Measurements from ENCODE around the gene PUM1. TPM values are rescaled to one million over a fixed set of nuclear protein-coding genes. Genes with fewer than 3 reads are reported as not detected.
"Not testable (repeated sequence)": the region's sequence is repeated elsewhere in the genome, so short reads cannot be mapped to it uniquely, and the experiment has no call there.

Gene PUM1
- total RNA-seq, 1 donor from 2014 or later = 143 TPM

- no peak overlapping the region for H3K9ac ChIP-seq (ENCODE audit: low read length)
- H3K4me1 Mint-ChIP-seq (ENCODE audit: low read depth, unreplicated experiment) = peaks cover 10% of the 10 kb centered on the region
- TF ChIP-seq CTCF (IDR thresholded peaks at IDR 0.05; ENCODE audit: insufficient read depth, low read depth, low read length) (no peak), EZH2 (IDR thresholded peaks at IDR 0.05; ENCODE audit: insufficient read depth, low read length) (no peak)
- peaks cover 20% of the 10 kb centered on the region for H3K4me1 ChIP-seq (ENCODE audit: insufficient read depth, low read length)
- H2AFZ ChIP-seq (ENCODE audit: low read depth, low read length) = no peak overlapping the region
- no peaks in the 10 kb centered on the region for H3K79me2 ChIP-seq (ENCODE audit: insufficient read depth, low read length)
- H3K4me2 ChIP-seq (ENCODE audit: low read length) = no peak overlapping the region
- H3K9me3 ChIP-seq (ENCODE audit: insufficient read depth, low read depth, low read length) = no peaks in the 10 kb centered on the region
- FAIRE-seq (no peak), DNase-seq (ENCODE audit: low read depth) (no peak)
- no peak overlapping the region for H3K27ac Mint-ChIP-seq (ENCODE audit: unreplicated experiment)
- H3K36me3 ChIP-seq (ENCODE audit: insufficient read depth, low read length) = no peaks in the 10 kb centered on the region
- H3K36me3 Mint-ChIP-seq (ENCODE audit: low read depth, unreplicated experiment) = no peaks in the 10 kb centered on the region
- H3K27me3 ChIP-seq (ENCODE audit: insufficient read depth, low read length) = no peaks in the 10 kb centered on the region
- H3K27me3 Mint-ChIP-seq (ENCODE audit: low read depth, unreplicated experiment) = peaks cover 3% of the 10 kb centered on the region
- H4K20me1 ChIP-seq (ENCODE audit: insufficient read depth, low read length) = no peaks in the 10 kb centered on the region
- H3K9me3 Mint-ChIP-seq (ENCODE audit: unreplicated experiment) = no peaks in the 10 kb centered on the region
- no peak overlapping the region for H3K4me3 ChIP-seq (ENCODE audit: insufficient read depth, low read depth, low read length)
- no peak overlapping the region for H3K27ac ChIP-seq (ENCODE audit: low read depth, low read length)
- no peak overlapping the region for H3K4me3 Mint-ChIP-seq (ENCODE audit: unreplicated experiment)
Observed at GRCh38 chr1:31099293-31100032, 33.9 kb upstream of the PUM1 start.

- DNase-seq (ENCODE audit: low read depth) (no peak), FAIRE-seq (no peak)
- no peak for TF ChIP-seq EZH2 (IDR thresholded peaks at IDR 0.05; ENCODE audit: insufficient read depth, low read length)
- TF ChIP-seq CTCF (IDR thresholded peaks at IDR 0.05; ENCODE audit: insufficient read depth, low read depth, low read length) = no peak
- Histone ChIP-seq H3K9me3 (ENCODE audit: insufficient read depth, low read depth, low read length) (no peaks in the 10 kb centered on the region), H2AFZ (ENCODE audit: low read depth, low read length) (no peak overlapping the region), H3K27me3 (ENCODE audit: insufficient read depth, low read length) (no peaks in the 10 kb centered on the region), H3K79me2 (ENCODE audit: insufficient read depth, low read length) (no peaks in the 10 kb centered on the region), H3K4me2 (ENCODE audit: low read length) (no peak overlapping the region), H3K4me1 (ENCODE audit: insufficient read depth, low read length) (peaks cover 10% of the 10 kb centered on the region), H4K20me1 (ENCODE audit: insufficient read depth, low read length) (no peaks in the 10 kb centered on the region), H3K4me3 (ENCODE audit: insufficient read depth, low read depth, low read length) (no peak overlapping the region), H3K36me3 (ENCODE audit: insufficient read depth, low read length) (no peaks in the 10 kb centered on the region), H3K27ac (ENCODE audit: low read depth, low read length) (no peak overlapping the region), H3K9ac (ENCODE audit: low read length) (no peak overlapping the region)
- Mint-ChIP-seq H3K27me3 (ENCODE audit: low read depth, unreplicated experiment) (peaks cover 4% of the 10 kb centered on the region), H3K4me1 (ENCODE audit: low read depth, unreplicated experiment) (peaks cover 5% of the 10 kb centered on the region), H3K4me3 (ENCODE audit: unreplicated experiment) (no peak overlapping the region), H3K9me3 (ENCODE audit: unreplicated experiment) (no peaks in the 10 kb centered on the region), H3K27ac (ENCODE audit: unreplicated experiment) (no peak overlapping the region), H3K36me3 (ENCODE audit: low read depth, unreplicated experiment) (no peaks in the 10 kb centered on the region)
Observed at GRCh38 chr1:31095985-31096384, 30.5 kb upstream of the PUM1 start.

- FAIRE-seq (peak; percentile 17), DNase-seq (ENCODE audit: low read depth) (peak; percentile 75)
- no peaks in the 10 kb centered on the region for H3K9me3 ChIP-seq (ENCODE audit: insufficient read depth, low read depth, low read length)
- H3K4me2 ChIP-seq (ENCODE audit: low read length) = no peak overlapping the region
- peaks cover 4% of the 10 kb centered on the region for H3K27me3 Mint-ChIP-seq (ENCODE audit: low read depth, unreplicated experiment)
- H3K27ac ChIP-seq (ENCODE audit: low read depth, low read length) = no peak overlapping the region
- no peak for TF ChIP-seq CTCF (IDR thresholded peaks at IDR 0.05; ENCODE audit: insufficient read depth, low read depth, low read length)
- TF ChIP-seq EZH2 (IDR thresholded peaks at IDR 0.05; ENCODE audit: insufficient read depth, low read length) = no peak
- no peaks in the 10 kb centered on the region for H3K9me3 Mint-ChIP-seq (ENCODE audit: unreplicated experiment)
- H3K4me3 Mint-ChIP-seq (ENCODE audit: unreplicated experiment) = no peak overlapping the region
- no peak overlapping the region for H2AFZ ChIP-seq (ENCODE audit: low read depth, low read length)
- H3K36me3 Mint-ChIP-seq (ENCODE audit: low read depth, unreplicated experiment) = no peaks in the 10 kb centered on the region
- no peak overlapping the region for H3K9ac ChIP-seq (ENCODE audit: low read length)
- H3K36me3 ChIP-seq (ENCODE audit: insufficient read depth, low read length) = no peaks in the 10 kb centered on the region
- no peaks in the 10 kb centered on the region for H4K20me1 ChIP-seq (ENCODE audit: insufficient read depth, low read length)
- no peak overlapping the region for H3K27ac Mint-ChIP-seq (ENCODE audit: unreplicated experiment)
- no peaks in the 10 kb centered on the region for H3K4me1 Mint-ChIP-seq (ENCODE audit: low read depth, unreplicated experiment)
- H3K27me3 ChIP-seq (ENCODE audit: insufficient read depth, low read length) = no peaks in the 10 kb centered on the region
- H3K4me1 ChIP-seq (ENCODE audit: insufficient read depth, low read length) = peaks cover 5% of the 10 kb centered on the region
- no peak overlapping the region for H3K4me3 ChIP-seq (ENCODE audit: insufficient read depth, low read depth, low read length)
- H3K79me2 ChIP-seq (ENCODE audit: insufficient read depth, low read length) = no peaks in the 10 kb centered on the region
Observed at GRCh38 chr1:31095298-31095981, 29.9 kb upstream of the PUM1 start.

GRCh38 chr1:31088081-31088480 is 22.6 kb upstream of the PUM1 start:
- H3K9me3 Mint-ChIP-seq (ENCODE audit: unreplicated experiment); H3K9me3 ChIP-seq (ENCODE audit: insufficient read depth, low read depth, low read length); H3K27me3 Mint-ChIP-seq (ENCODE audit: low read depth, unreplicated experiment); H3K36me3 ChIP-seq (ENCODE audit: insufficient read depth, low read length); H3K4me2 ChIP-seq (ENCODE audit: low read length); H3K4me1 ChIP-seq (ENCODE audit: insufficient read depth, low read length); H3K79me2 ChIP-seq (ENCODE audit: insufficient read depth, low read length); H3K4me3 ChIP-seq (ENCODE audit: insufficient read depth, low read depth, low read length); H3K9ac ChIP-seq (ENCODE audit: low read length); H3K4me3 Mint-ChIP-seq (ENCODE audit: unreplicated experiment); H3K27ac ChIP-seq (ENCODE audit: low read depth, low read length); H3K27me3 ChIP-seq (ENCODE audit: insufficient read depth, low read length); DNase-seq (ENCODE audit: low read depth); H2AFZ ChIP-seq (ENCODE audit: low read depth, low read length); H3K36me3 Mint-ChIP-seq (ENCODE audit: low read depth, unreplicated experiment); H4K20me1 ChIP-seq (ENCODE audit: insufficient read depth, low read length); H3K4me1 Mint-ChIP-seq (ENCODE audit: low read depth, unreplicated experiment); FAIRE-seq; H3K27ac Mint-ChIP-seq (ENCODE audit: unreplicated experiment): not testable (repeated sequence)

Data from astrocyte (in vitro differentiated cells and primary cell).